Muscle layer of colon (tissue), 2 donors: ENCODE data around the gene NPL.

ENCODE experiments used
- H3K27ac ChIP-seq: one replicate; pipeline ENCODE4 v1.7.0; 2013; ENCODE audit warnings: low read depth, mild to moderate bottlenecking, low read length, moderate library complexity
- H3K27me3 ChIP-seq, 2 donors: one replicate each; pipeline ENCODE4 v1.7.0; 2013; ENCODE audit warnings: low read length in 2 of 2, mild to moderate bottlenecking in 2 of 2; ENCODE audit not compliant: insufficient read depth in 2 of 2, control insufficient read depth in 1 of 2
- H3K36me3 ChIP-seq: one replicate; pipeline ENCODE4 v1.7.0; 2013; ENCODE audit warnings: mild to moderate bottlenecking, low read length; ENCODE audit not compliant: insufficient read depth
- H3K4me1 ChIP-seq: one replicate; pipeline ENCODE4 v1.7.0; 2013; ENCODE audit warnings: mild to moderate bottlenecking, low read length; ENCODE audit not compliant: insufficient read depth
- H3K4me3 ChIP-seq, 2 donors: one replicate each; pipeline ENCODE4 v1.7.0; 2013; ENCODE audit warnings: low read length in 2 of 2, low read depth in 1 of 2, mild to moderate bottlenecking in 1 of 2, moderate library complexity in 1 of 2
- H3K9ac ChIP-seq: one replicate; pipeline ENCODE4 v1.7.0; 2013; ENCODE audit warnings: low read length
- H3K9me3 ChIP-seq: one replicate; pipeline ENCODE4 v1.7.0; 2013; ENCODE audit warnings: mild to moderate bottlenecking, low read length
- donor health status: abdominal sarcoma.
- donor health status: Adenocarcinoma of cecum.

The NPL gene

DNA sequence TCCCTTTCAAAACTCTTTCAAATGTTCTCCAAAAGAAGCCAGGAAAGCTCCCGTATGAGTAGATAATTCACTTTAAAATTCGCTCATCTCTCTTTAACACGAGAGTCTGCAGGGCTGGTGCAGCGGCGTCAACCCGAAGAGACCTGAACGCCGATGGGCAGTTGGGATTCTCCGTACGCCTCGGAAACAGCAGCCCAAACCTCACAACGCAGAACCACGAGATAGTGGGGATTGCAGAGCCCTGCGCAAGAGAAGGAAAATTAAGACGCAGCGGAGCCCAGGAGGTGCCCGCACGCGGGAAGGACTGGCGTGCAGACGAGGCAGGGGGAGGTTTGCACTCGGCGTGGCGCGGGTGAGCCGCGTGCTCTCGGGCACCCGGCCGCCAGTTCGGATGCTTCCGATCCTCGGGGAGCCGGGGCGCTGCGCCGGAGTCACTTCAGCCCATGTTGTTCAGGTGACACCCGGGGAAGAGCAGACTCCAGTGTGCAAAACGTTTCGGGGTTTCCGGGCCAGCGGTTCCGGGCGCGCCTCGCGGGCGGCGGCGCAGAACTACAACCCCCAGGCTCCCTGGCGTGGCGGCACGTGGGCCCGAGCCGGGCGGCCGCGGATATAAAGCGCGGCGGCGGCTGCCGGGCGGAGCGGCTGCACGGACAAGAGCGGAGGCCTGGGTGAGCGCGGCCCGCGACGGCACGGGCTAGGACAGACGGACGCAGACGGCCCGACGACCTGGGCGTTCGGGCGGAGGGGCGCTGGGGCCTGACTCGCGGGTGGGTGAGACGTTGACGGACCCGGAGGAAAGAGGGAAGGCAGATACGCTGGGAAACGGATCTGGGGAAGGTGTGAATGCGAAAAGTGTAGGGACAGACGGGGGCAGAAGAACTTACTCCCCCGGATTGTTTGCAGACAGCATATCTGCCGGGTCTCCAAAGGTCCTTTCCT, at the start of gene NPL:
Gene NPL (plus strand): TSS at position 636 of the 939 bp plus-strand sequence. CDS start 4,599 bp downstream, outside the sequence.
- Histone ChIP-seq H3K4me3 (peak within 1 kb of the TSS; percentile 69 to 73), H3K4me1 (peaks cover 13% of the 10 kb centered on the region), H3K27me3 (no peaks in the 10 kb centered on the region), H3K9ac (peak within 1 kb of the TSS; percentile 27), H3K36me3 (peaks cover 2% of the 10 kb centered on the region), H3K9me3 (no peaks in the 10 kb centered on the region), H3K27ac (peak within 1 kb of the TSS; percentile 80)

DNA sequence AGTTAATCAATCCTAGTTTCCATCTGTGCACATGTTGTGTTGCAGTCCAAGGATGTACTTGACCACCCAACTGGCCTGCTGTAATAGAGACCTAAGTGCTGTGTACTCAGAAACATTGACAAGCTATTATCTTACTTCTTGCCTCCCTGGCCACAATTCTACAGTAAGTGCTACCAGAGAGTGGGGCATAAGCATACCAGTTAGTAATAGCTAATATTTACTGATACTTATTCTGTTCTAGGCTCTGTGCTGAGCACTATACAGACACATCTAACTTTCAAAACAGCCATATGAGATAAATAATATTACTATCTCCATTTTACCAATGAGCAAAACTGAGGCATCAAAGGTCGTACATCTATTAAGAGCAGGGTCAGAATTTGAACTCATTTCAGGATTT, 49.5 kb upstream of the NPL start:
- no peaks in the 10 kb centered on the region for H3K4me1 ChIP-seq
- H3K4me3 ChIP-seq, result no peak overlapping the region
- no peak overlapping the region for H3K27ac ChIP-seq
- H3K9me3 ChIP-seq, result no peaks in the 10 kb centered on the region
- H3K36me3 ChIP-seq, result no peaks in the 10 kb centered on the region
- H3K27me3 ChIP-seq, result no peaks in the 10 kb centered on the region
- H3K9ac ChIP-seq, result no peak overlapping the region

DNA sequence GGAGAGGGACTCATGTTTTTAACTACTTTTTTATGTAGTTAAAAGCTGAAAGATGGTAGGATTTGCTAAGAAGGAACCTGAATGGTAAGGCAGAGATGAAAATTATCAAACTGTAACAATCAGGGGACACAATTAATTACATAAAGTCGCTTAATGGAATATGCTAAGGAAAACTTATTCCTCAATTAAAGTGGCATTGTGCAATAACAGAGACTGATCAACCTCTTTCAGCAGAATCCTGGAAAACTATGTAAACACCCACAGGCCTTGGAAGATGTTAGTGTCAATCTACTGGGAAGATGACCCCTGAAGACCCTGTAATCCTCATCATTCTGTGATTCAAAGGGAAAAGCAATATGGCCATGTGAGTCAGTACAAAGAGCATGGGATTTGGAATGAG, 46.8 kb upstream of the NPL start:
- Histone ChIP-seq H3K27me3 (no peaks in the 10 kb centered on the region), H3K4me3 (no peak overlapping the region), H3K9me3 (no peaks in the 10 kb centered on the region), H3K27ac (no peak overlapping the region), H3K4me1 (no peaks in the 10 kb centered on the region), H3K9ac (no peak overlapping the region), H3K36me3 (no peaks in the 10 kb centered on the region)

DNA sequence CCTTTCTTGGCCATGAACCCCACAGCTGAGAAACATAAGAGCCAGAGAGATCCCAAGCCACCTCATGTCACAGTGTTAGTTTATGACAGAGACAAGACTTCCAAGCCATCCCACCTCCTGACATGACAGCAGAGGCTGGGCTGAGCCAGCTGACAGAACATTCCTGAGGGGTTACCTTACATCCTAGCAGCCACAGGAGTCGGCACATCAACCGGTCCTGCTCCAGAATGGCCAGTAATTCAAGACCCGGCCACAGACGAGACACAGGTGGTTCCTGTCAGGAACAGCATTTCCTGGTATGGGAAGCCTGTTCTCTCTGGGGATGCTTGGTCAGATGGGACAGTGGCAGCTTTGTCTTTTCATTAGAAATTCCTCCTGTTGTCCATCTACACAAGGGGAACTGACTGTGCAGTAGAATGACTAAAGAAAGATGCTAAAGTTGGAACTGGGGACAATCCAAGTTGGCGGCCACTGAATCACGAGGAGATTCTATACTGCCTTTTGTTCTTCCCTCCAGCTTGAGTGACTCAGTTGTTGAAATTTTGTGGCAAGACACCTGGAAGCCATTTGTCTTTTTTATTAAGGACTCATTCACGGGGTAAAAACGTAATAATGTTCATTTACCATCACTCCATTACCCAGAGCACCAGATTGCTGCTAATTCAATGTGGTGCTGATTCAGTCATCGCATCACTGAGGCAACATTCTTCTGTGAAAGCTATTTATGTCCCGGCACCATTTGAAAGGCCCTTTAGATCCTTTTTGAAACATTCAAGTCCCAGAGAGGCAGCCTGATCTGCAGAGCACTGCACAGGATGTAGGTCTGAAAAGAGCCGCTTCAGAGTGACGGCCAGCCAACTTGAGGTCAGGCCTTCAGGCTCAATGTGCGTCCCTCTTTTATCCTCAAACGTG, 37.2 kb upstream of the NPL start:
- Histone ChIP-seq H3K9ac (no peak overlapping the region), H3K36me3 (no peaks in the 10 kb centered on the region), H3K9me3 (no peaks in the 10 kb centered on the region), H3K4me1 (peaks cover 3% of the 10 kb centered on the region), H3K27ac (peak overlapping the region; percentile 17), H3K4me3 (no peak overlapping the region), H3K27me3 (no peaks in the 10 kb centered on the region)

GRCh38 chr1:182754087-182754486, 35.5 kb upstream of the NPL start:
- no peaks in the 10 kb centered on the region for H3K9me3 ChIP-seq
- H3K4me3 ChIP-seq, result no peak overlapping the region
- peaks cover 3% of the 10 kb centered on the region for H3K4me1 ChIP-seq
- H3K36me3 ChIP-seq, result no peaks in the 10 kb centered on the region
- H3K27me3 ChIP-seq, result no peaks in the 10 kb centered on the region
- no peak overlapping the region for H3K9ac ChIP-seq
- no peak overlapping the region for H3K27ac ChIP-seq

DNA sequence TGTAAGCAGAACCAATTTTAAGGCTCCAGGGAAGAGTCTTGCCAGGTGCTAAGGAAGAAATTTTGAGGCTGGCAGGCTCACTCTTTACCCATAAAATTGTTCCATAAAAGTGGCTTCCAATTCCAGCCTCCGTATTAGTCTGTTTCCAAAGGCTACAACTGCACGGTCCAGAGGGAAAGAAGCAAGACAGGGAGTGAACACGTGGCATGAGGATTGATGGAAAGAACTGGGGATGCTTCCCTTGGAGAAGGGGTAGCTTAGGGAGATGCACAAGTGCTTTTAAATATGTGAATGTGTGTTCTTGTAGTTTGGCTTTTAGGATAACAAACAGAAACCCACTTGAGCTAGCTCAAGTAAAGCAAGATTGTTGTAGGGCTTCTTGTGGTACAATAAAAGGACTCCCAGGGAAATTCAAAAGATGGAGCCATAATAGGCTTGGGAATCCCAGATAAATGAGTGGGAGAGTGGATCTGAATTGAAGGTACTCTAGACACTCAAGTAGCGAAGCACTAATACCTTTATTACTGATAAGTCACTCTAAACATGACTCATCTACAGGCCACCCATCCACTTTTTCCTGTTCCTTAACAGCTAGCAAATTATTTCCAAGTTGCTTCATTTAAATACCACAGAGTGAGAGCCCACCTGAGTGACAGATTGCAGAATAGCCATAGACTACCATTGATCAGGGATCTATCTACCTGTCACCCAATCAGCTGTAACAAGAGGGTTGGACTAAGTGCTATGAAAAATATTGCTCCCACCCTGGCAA, 34.8 kb upstream of the NPL start:
- Histone ChIP-seq H3K9ac (no peak overlapping the region), H3K27me3 (no peaks in the 10 kb centered on the region)

GRCh38 chr1:182755632-182756031, 33.9 kb upstream of the NPL start:
- no peak overlapping the region for H3K4me3 ChIP-seq

More for the DNA sequence above, 34.8 kb upstream of the NPL start:
- no peaks in the 10 kb centered on the region for H3K36me3 ChIP-seq
- peaks cover 3% of the 10 kb centered on the region for H3K4me1 ChIP-seq
- H3K9me3 ChIP-seq, result no peaks in the 10 kb centered on the region
- H3K4me3 ChIP-seq, result no peak overlapping the region
- H3K27ac ChIP-seq, result no peak overlapping the region

GRCh38 chr1:182756423-182756822, 33.1 kb upstream of the NPL start:
- H3K4me3 ChIP-seq, result no peak overlapping the region
- H3K9me3 ChIP-seq, result no peaks in the 10 kb centered on the region
- H3K9ac ChIP-seq, result no peak overlapping the region
- peaks cover 3% of the 10 kb centered on the region for H3K4me1 ChIP-seq
- no peaks in the 10 kb centered on the region for H3K36me3 ChIP-seq
- no peaks in the 10 kb centered on the region for H3K27me3 ChIP-seq
- H3K27ac ChIP-seq, result no peak overlapping the region

More at GRCh38 chr1:182755632-182756031, 33.9 kb upstream of the NPL start:
- no peak overlapping the region for H3K9ac ChIP-seq
- no peaks in the 10 kb centered on the region for H3K36me3 ChIP-seq
- no peaks in the 10 kb centered on the region for H3K9me3 ChIP-seq
- H3K4me1 ChIP-seq, result peaks cover 3% of the 10 kb centered on the region
- no peak overlapping the region for H3K27ac ChIP-seq
- H3K27me3 ChIP-seq, result no peaks in the 10 kb centered on the region

DNA sequence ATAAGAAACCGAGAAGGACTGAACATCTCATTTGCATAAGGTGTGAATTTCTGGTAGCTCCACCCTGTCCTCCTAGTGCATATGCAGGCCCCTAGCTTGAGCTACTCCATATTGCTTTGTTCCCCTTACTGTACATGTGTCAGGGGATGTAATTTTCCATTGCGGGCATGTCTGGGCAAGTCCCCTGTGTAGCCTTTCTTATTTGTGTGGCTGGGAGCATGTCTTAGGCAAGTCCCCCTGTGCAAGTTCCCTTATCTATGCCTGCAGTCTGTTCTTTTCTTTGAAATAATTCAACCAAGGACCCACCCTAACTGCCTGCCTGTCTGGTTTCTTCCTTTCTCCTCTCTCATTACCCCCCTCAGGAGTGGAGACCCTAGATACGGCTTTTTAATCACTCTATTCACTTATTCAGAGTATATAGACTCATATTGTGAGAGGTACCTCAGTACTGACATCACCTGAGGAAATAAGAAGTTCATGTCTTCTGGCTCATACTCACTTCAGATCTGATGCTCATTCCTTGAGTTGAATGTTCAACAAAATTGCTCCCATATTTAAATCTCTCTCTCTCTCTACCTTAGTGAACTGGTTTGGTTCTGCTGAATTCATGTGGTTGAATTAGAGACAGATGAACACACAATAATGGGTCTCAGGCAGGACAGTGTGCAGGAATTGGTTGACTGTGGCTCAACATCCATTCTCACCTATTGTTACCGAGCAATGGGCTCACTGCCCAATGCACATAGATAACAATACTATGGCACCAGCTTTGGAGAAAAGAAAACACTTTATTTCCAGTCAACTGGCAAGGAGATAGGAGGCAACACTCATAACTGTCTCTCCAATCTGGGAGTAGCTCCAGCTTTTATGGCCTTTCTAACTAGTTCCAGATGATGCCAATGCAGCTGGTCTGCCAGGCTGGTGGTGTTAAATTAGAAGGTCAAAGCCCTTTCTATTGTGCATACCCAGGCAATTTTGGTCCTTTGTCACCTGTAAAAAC, 27.9 kb upstream of the NPL start:
- Histone ChIP-seq H3K4me3 (no peak overlapping the region), H3K4me1 (no peaks in the 10 kb centered on the region), H3K27ac (no peak overlapping the region), H3K9me3 (no peaks in the 10 kb centered on the region), H3K27me3 (no peaks in the 10 kb centered on the region), H3K9ac (no peak overlapping the region), H3K36me3 (no peaks in the 10 kb centered on the region)

DNA sequence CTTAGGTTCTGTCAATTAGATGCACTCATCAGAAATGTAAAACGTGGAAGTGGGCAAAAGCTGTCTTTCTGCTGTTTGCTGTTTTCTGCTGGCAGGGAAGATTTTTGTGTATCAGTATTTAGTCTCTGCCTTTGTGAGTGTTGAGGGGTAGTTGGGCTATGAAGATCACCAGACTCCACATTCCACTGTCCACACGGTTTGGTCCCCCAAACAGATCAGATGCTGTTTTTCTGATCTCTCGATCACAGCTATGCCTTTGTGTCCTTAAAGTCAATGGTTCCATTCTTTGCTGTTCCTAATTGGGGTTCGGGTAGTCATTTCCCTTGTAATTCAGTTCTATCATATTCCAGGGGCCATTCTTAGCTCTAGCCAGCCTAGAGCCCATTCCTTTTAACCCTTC, 27.0 kb upstream of the NPL start:
- no peaks in the 10 kb centered on the region for H3K27me3 ChIP-seq
- no peak overlapping the region for H3K27ac ChIP-seq

More for the DNA sequence above, 27.0 kb upstream of the NPL start:
- no peak overlapping the region for H3K4me3 ChIP-seq
- no peaks in the 10 kb centered on the region for H3K4me1 ChIP-seq
- H3K9me3 ChIP-seq, result no peaks in the 10 kb centered on the region
- no peaks in the 10 kb centered on the region for H3K36me3 ChIP-seq
- no peak overlapping the region for H3K9ac ChIP-seq
